HEK293 (cell line): Measurements from ENCODE around the gene SPDYE2B.
"Not testable (repeated sequence)": the region's sequence is repeated elsewhere in the genome, so short reads cannot be mapped to it uniquely, and the experiment has no call there.

Source experiments
- CTCF ChIP-seq: fragments of 450-650 bp; formaldehyde crosslinking; IDR thresholded peaks from 2 replicates; pipeline ENCODE4 v1.5.1; 2016; ENCODE audit warnings: missing biosample characterization, missing genetic modification characterization
- ELK4 ChIP-seq: IDR thresholded peaks from 2 replicates; pipeline ENCODE4 v1.6.1; 2011; ENCODE audit warnings: mild to moderate bottlenecking, low read depth, low read length, borderline replicate concordance
- KLF9 ChIP-seq: fragments of 450-650 bp; formaldehyde crosslinking; IDR thresholded peaks from 2 replicates; pipeline ENCODE4 v1.5.1; 2016; ENCODE audit warnings: missing biosample characterization, missing genetic modification characterization, low read depth
- SCRT1 ChIP-seq: fragments of 450-650 bp; formaldehyde crosslinking; IDR thresholded peaks from 2 replicates; pipeline ENCODE4 v1.5.1; 2016; ENCODE audit warnings: missing biosample characterization, missing genetic modification characterization, borderline replicate concordance
- ZNF121 ChIP-seq: fragments of 450-650 bp; formaldehyde crosslinking; IDR thresholded peaks from 2 replicates; pipeline ENCODE4 v1.5.1; 2016; ENCODE audit warnings: missing biosample characterization, missing genetic modification characterization
- ZNF175 ChIP-seq: fragments of 450-650 bp; formaldehyde crosslinking; IDR thresholded peaks from 2 replicates; pipeline ENCODE4 v1.5.1; 2016; ENCODE audit warnings: missing biosample characterization, missing genetic modification characterization
- ZNF394 ChIP-seq: fragments of 450-650 bp; formaldehyde crosslinking; IDR thresholded peaks from 2 replicates; pipeline ENCODE4 v1.5.1; 2016; ENCODE audit warnings: missing biosample characterization, missing genetic modification characterization, mild to moderate bottlenecking, moderate library complexity, borderline replicate concordance
- ZNF623 ChIP-seq: fragments of 450-650 bp; formaldehyde crosslinking; IDR thresholded peaks from 2 replicates; pipeline ENCODE4 v1.5.1; 2016; ENCODE audit warnings: missing biosample characterization, missing genetic modification characterization
- ZNF658 ChIP-seq: fragments of 450-650 bp; formaldehyde crosslinking; IDR thresholded peaks from 2 replicates; pipeline ENCODE4; 2016; ENCODE audit warnings: missing biosample characterization, missing genetic modification characterization
- ZNF664 ChIP-seq: fragments of 450-650 bp; formaldehyde crosslinking; IDR thresholded peaks from 2 replicates; pipeline ENCODE4 v1.5.1; 2016; ENCODE audit warnings: missing biosample characterization, missing genetic modification characterization

- TF ChIP-seq CTCF (tag by site-specific recombination); ZNF175 (tag by site-specific recombination); ZNF121 (tag by site-specific recombination); ZNF664 (tag by site-specific recombination); SCRT1 (tag by site-specific recombination); KLF9 (tag by site-specific recombination); ZNF658; ZNF623; ELK4; ZNF394 (tag by site-specific recombination): not testable (repeated sequence)
Measured at GRCh38 chr7:102614346-102614697, 35.8 kb upstream of the SPDYE2B start.
